HepG2 (cell line): ENCODE measurements around the gene VPS37B. TPM values are rescaled to one million over a fixed set of nuclear protein-coding genes. Genes with fewer than 3 reads are reported as not detected.

Source experiments
- ARID2 ChIP-seq: sonication (generic); formaldehyde crosslinking; IDR thresholded peaks from 2 replicates; pipeline ENCODE4 v1.8.1; 2022; ENCODE audit warnings: mild to moderate bottlenecking, missing genetic modification reagents, borderline replicate concordance
- ATF7 ChIP-seq, 2 experiments: fragments of 450-650 bp in 1 of 2; sonication (generic) in 1 of 2; formaldehyde crosslinking in 1 of 2; IDR thresholded peaks; 2 replicates each; pipeline versions ENCODE4 v1.4.0 to v1.6.1; 2016 to 2020; ENCODE audit warnings: antibody characterized with exemption in 1 of 2, mild to moderate bottlenecking in 1 of 2, missing genetic modification reagents in 1 of 2
- CREB1 ChIP-seq, 2 experiments: fragments of 450-650 bp in 1 of 2; IDR thresholded peaks; 2 replicates each; pipeline ENCODE4 v1.6.1; 2016 to 2017; ENCODE audit warnings: control low read depth in 1 of 2, mild to moderate bottlenecking in 1 of 2, missing compliant biosample characterization in 1 of 2, missing genetic modification characterization in 1 of 2
- ESRRA ChIP-seq: sonication (generic); formaldehyde crosslinking; IDR thresholded peaks from 2 replicates; pipeline ENCODE4 v1.5.1; 2020; ENCODE audit warnings: mild to moderate bottlenecking, low read depth, missing genetic modification reagents
- GPN1 ChIP-seq: sonication (generic); formaldehyde crosslinking; IDR thresholded peaks from 2 replicates; pipeline ENCODE4 v1.5.1; 2020; ENCODE audit warnings: missing genetic modification reagents, borderline replicate concordance
- KIAA2018 ChIP-seq: sonication (generic); formaldehyde crosslinking; IDR thresholded peaks from 2 replicates; pipeline ENCODE4 v1.5.0; 2020; ENCODE audit warnings: mild to moderate bottlenecking, missing genetic modification reagents, borderline replicate concordance
- NR2F6 ChIP-seq, 2 experiments: IDR thresholded peaks; 2 replicates each; pipeline ENCODE4 v1.6.1; 2016; ENCODE audit warnings: antibody characterized with exemption in 1 of 2, mild to moderate bottlenecking in 1 of 2
- PLRG1 ChIP-seq: fragments of 450-650 bp; conservative IDR thresholded peaks from 2 replicates; pipeline ENCODE4 v1.6.1; 2016
- RBM22 ChIP-seq: fragments of 200-400 bp; formaldehyde crosslinking; optimal IDR thresholded peaks from 2 replicates; pipeline ENCODE3; 2017; ENCODE audit warnings: mild to moderate bottlenecking, low read length, moderate library complexity
- SIN3B ChIP-seq: fragments of 150-350 bp; IDR thresholded peaks from 2 replicates; pipeline ENCODE4 v1.6.1; 2014; ENCODE audit warnings: low read length
- SP1 ChIP-seq, 2 experiments: fragments of 450-650 bp in 1 of 2; sonication (generic) in 1 of 2; formaldehyde crosslinking in 1 of 2; IDR thresholded peaks; 2 replicates each; pipeline versions ENCODE4 v1.4.0 to v1.6.1; 2016 to 2020; ENCODE audit warnings: missing genetic modification reagents in 1 of 2
- THAP8 ChIP-seq: sonication (generic); formaldehyde crosslinking; IDR thresholded peaks from 2 replicates; pipeline ENCODE4 v1.5.1; 2020; ENCODE audit warnings: missing genetic modification reagents, mild to moderate bottlenecking, borderline replicate concordance
- ZFP36 ChIP-seq: fragments of 150-350 bp; IDR thresholded peaks from 2 replicates; pipeline ENCODE4 v1.6.1; 2018; ENCODE audit warnings: borderline replicate concordance, low read length, low read depth; ENCODE audit not compliant: partially characterized antibody
- ZNF337 ChIP-seq: sonication (generic); formaldehyde crosslinking; IDR thresholded peaks from 2 replicates; pipeline ENCODE4 v1.5.1; 2020; ENCODE audit warnings: missing genetic modification reagents, low read depth, mild to moderate bottlenecking, borderline replicate concordance
- ZNF563 ChIP-seq: sonication (generic); formaldehyde crosslinking; IDR thresholded peaks from 2 replicates; pipeline ENCODE4 v1.8.0; 2022; ENCODE audit warnings: mild to moderate bottlenecking, moderate library complexity, missing genetic modification reagents
- ZNF589 ChIP-seq: sonication (generic); formaldehyde crosslinking; conservative IDR thresholded peaks from 2 replicates; pipeline ENCODE4 v1.8.0; 2022; ENCODE audit warnings: mild to moderate bottlenecking, moderate library complexity, missing genetic modification reagents
- ZNF614 ChIP-seq: IDR thresholded peaks from 2 replicates; pipeline ENCODE4 v1.6.1; 2018; ENCODE audit warnings: missing biosample characterization, missing genetic modification reagents, inconsistent platforms, borderline replicate concordance
- ZNF629 ChIP-seq: sonication (generic); formaldehyde crosslinking; conservative IDR thresholded peaks from 2 replicates; pipeline ENCODE4 v1.5.0; 2020; ENCODE audit warnings: missing genetic modification reagents
- ZNF768 ChIP-seq: sonication (generic); formaldehyde crosslinking; IDR thresholded peaks from 2 replicates; pipeline ENCODE4 v1.4.0; 2020; ENCODE audit warnings: missing genetic modification reagents
- ZNF790 ChIP-seq: sonication (generic); formaldehyde crosslinking; IDR thresholded peaks from 2 replicates; pipeline ENCODE4 v1.8.0; 2022; ENCODE audit warnings: missing genetic modification reagents, mild to moderate bottlenecking, borderline replicate concordance
- ZNF839 ChIP-seq: sonication (generic); formaldehyde crosslinking; IDR thresholded peaks from 2 replicates; pipeline ENCODE4 v1.4.0; 2020; ENCODE audit warnings: missing genetic modification reagents, mild to moderate bottlenecking, borderline replicate concordance
- ZNF878 ChIP-seq: sonication (generic); formaldehyde crosslinking; IDR thresholded peaks from 2 replicates; pipeline ENCODE4 v1.8.1; 2023; ENCODE audit warnings: mild to moderate bottlenecking, missing genetic modification reagents, moderate library complexity
- ZSCAN20 ChIP-seq: sonication (generic); formaldehyde crosslinking; IDR thresholded peaks from 2 replicates; pipeline ENCODE4 v1.4.0; 2020; ENCODE audit warnings: missing genetic modification reagents, mild to moderate bottlenecking, borderline replicate concordance
- polyA plus RNA-seq, 8 experiments: library from polyadenylated mRNA; depleted of rRNA in 3 of 8; stranded (reverse) in 7 of 8; unstranded in 1 of 8; fragments of >200 nt; fragmentation: Illumina TruSeq in 4 of 8; extraction: Trizol in 4 of 8; gene quantifications; 2 replicates each; pipeline versions ENCODE4 v1.2.1 to v1.2.3, GENCODE V29; 2011 to 2016; ENCODE audit warnings: low read depth in 4 of 8, missing spikeins in 1 of 8, mixed read lengths in 1 of 8; ENCODE audit not compliant: insufficient read depth in 1 of 8
- total RNA-seq, 5 experiments: library from RNA; depleted of rRNA; stranded (reverse); fragments of >200 nt; fragmentation: Illumina TruSeq; extraction: Trizol; gene quantifications; 2 replicates each; pipeline ENCODE4 v1.2.3, GENCODE V29; 2016; ENCODE audit warnings: low read depth in 1 of 5

Gene VPS37B
- total and polyA plus RNA-seq, 2 of the 13 experiments (the other 11 are each of a cell fraction or from before 2014, with no cell fraction given): 4.6 to 5.3 TPM

GRCh38 chr12:122866379-122866778 lies 29.5 kb downstream of the VPS37B start (continued):
- no peak for TF ChIP-seq ZNF589 (CRISPR knock-in tag)
- no peak for TF ChIP-seq KIAA2018 (CRISPR knock-in tag)
- TF ChIP-seq ESRRA (CRISPR knock-in tag): no peak
- TF ChIP-seq ZSCAN20 (CRISPR knock-in tag): no peak
- TF ChIP-seq NR2F6 (IDR thresholded peaks at IDR 0.05): no peak
- TF ChIP-seq NR2F6 (CRISPR knock-in tag; IDR thresholded peaks at IDR 0.05): peak; percentile 46; the same call in 1 of the 2 replicates
- TF ChIP-seq PLRG1: no peak
- TF ChIP-seq ZNF337 (CRISPR knock-in tag): no peak
- TF ChIP-seq RBM22: no peak
- no peak for TF ChIP-seq ZNF768 (CRISPR knock-in tag)
- no peak for TF ChIP-seq ZNF878 (CRISPR knock-in tag)
- no peak for TF ChIP-seq ZNF839 (CRISPR knock-in tag)
- no peak for TF ChIP-seq SIN3B
- no peak for TF ChIP-seq SP1 (IDR thresholded peaks at IDR 0.05)
- TF ChIP-seq SP1 (CRISPR knock-in tag; IDR thresholded peaks at IDR 0.05): no peak
- TF ChIP-seq GPN1: no peak
- no peak for TF ChIP-seq CREB1 (IDR thresholded peaks at IDR 0.05)
- TF ChIP-seq CREB1 (CRISPR knock-in tag; IDR thresholded peaks at IDR 0.05): no peak
- TF ChIP-seq ZNF629: no peak
- TF ChIP-seq ZNF790 (CRISPR knock-in tag): no peak
- no peak for TF ChIP-seq THAP8 (CRISPR knock-in tag)
- TF ChIP-seq ZNF563 (CRISPR knock-in tag): 0 out of 2 replicates have a peak, but pooled peaks have one; percentile 52
- no peak for TF ChIP-seq ARID2 (CRISPR knock-in tag)
- no peak for TF ChIP-seq ATF7 (IDR thresholded peaks at IDR 0.05)
- no peak for TF ChIP-seq ATF7 (CRISPR knock-in tag; IDR thresholded peaks at IDR 0.05)
- no peak for TF ChIP-seq ZFP36
- TF ChIP-seq ZNF614: no peak
